B cell (primary cell): ENCODE data around the gene PRKN. TPM values are rescaled to one million over a fixed set of nuclear protein-coding genes. Genes with fewer than 3 reads are reported as not detected.

Experiments used
- ATAC-seq: fragments of 200-7000 bp; cut with Tn5 transposase; one replicate; pipeline ENCODE4 v1.10.0; 2021; ENCODE audit warnings: low read depth, mild to moderate bottlenecking, moderate number of reproducible peaks, moderate library complexity
- CTCF ChIA-PET: fragments of 350-600 bp; sonication (Branson Sonifier 250); formaldehyde crosslinking; loops from one replicate; lab custom pipeline; 2021; ENCODE audit warnings: antibody characterized with exemption, inconsistent platforms; lab: Charles Lee
- POLR2A ChIA-PET: fragments of 350-600 bp; sonication (Branson Sonifier 250); formaldehyde crosslinking; loops from one replicate; lab custom pipeline; 2021; ENCODE audit warnings: antibody characterized with exemption; lab: Charles Lee
- DNase-seq: peaks from one replicate; pipeline ENCODE4 v3.0.0; 2013
- H2AFZ ChIP-seq: 2 replicates; pipeline ENCODE4 v1.6.1; 2012; ENCODE audit warnings: mild to moderate bottlenecking, low read depth, low read length; ENCODE audit not compliant: insufficient read depth, poor library complexity, severe bottlenecking
- H3K27ac ChIP-seq, 2 donors: 1 replicate in 1 of 2; 2 replicates in 1 of 2; pipeline ENCODE4 v1.5.1; 2012 to 2013; ENCODE audit warnings: low read length in 2 of 2, mild to moderate bottlenecking in 2 of 2, moderate library complexity in 1 of 2
- H3K27me3 ChIP-seq, 4 experiments: fragments of 200-600 bp in 1 of 4; sonication (generic) in 1 of 4; replicated peaks in 1 of 4; 1 replicate in 2 of 4; 2 replicates in 2 of 4; pipeline versions ENCODE4 v1.6.1 to v1.7.0; 2013 to 2016; ENCODE audit warnings: low read length in 3 of 4, mild to moderate bottlenecking in 2 of 4, mixed read lengths in 1 of 4, moderate library complexity in 1 of 4; ENCODE audit not compliant: insufficient read depth in 4 of 4, control insufficient read depth in 3 of 4; ENCODE audit errors: control extremely low read depth in 1 of 4
- H3K36me3 ChIP-seq, 2 experiments: replicated peaks in 1 of 2; 1 replicate in 1 of 2; 2 replicates in 1 of 2; pipeline versions ENCODE4 v1.6.1 to v1.7.1; 2013; ENCODE audit warnings: low read length in 1 of 2; ENCODE audit not compliant: insufficient read depth in 2 of 2, control insufficient read depth in 1 of 2; ENCODE audit errors: control extremely low read depth in 1 of 2, extremely low read depth in 1 of 2
- H3K4me1 ChIP-seq, 2 donors: fragments of 200-600 bp in 1 of 2; sonication (generic) in 1 of 2; 1 replicate in 1 of 2; 2 replicates in 1 of 2; pipeline versions ENCODE4 v1.5.1 to v1.6.1; 2013 to 2017; ENCODE audit warnings: low read length in 2 of 2; ENCODE audit not compliant: control insufficient read depth in 2 of 2, insufficient read depth in 2 of 2
- H3K4me2 ChIP-seq: replicated peaks from 2 replicates; pipeline ENCODE3; 2012; ENCODE audit warnings: mild to moderate bottlenecking, low read depth, low read length; ENCODE audit not compliant: poor library complexity, severe bottlenecking
- H3K4me3 ChIP-seq, 5 experiments: fragments of 200-600 bp in 1 of 5; sonication (generic) in 1 of 5; 1 replicate in 3 of 5; 2 replicates in 2 of 5; pipeline versions ENCODE4 v1.5.1 to v1.7.0; 2011 to 2016; ENCODE audit warnings: low read length in 4 of 5, mild to moderate bottlenecking in 4 of 5, low read depth in 2 of 5, control low read depth in 1 of 5, moderate library complexity in 1 of 5; ENCODE audit not compliant: insufficient read depth in 1 of 5; ENCODE audit errors: control extremely low read depth in 1 of 5, extremely low read depth in 1 of 5
- H3K79me2 ChIP-seq: fragments of 200-600 bp; sonication (generic); one replicate; pipeline ENCODE4 v1.6.0; 2016; ENCODE audit warnings: low read length; ENCODE audit not compliant: control insufficient read depth, insufficient read depth
- H3K9ac ChIP-seq: fragments of 200-600 bp; sonication (generic); 2 replicates; pipeline ENCODE4 v1.6.1; 2017; ENCODE audit warnings: mild to moderate bottlenecking, low read length, moderate library complexity
- H3K9me3 ChIP-seq, 3 donors: one replicate each; pipeline versions ENCODE4 v1.6.1 to v1.7.1; 2013; ENCODE audit warnings: low read length in 2 of 3; ENCODE audit not compliant: control insufficient read depth in 2 of 3, insufficient read depth in 1 of 3; ENCODE audit errors: control extremely low read depth in 1 of 3
- H4K20me1 ChIP-seq: 2 replicates; pipeline ENCODE4 v1.6.0; 2012; ENCODE audit warnings: mild to moderate bottlenecking, low read length; ENCODE audit not compliant: insufficient read depth, control insufficient read depth, poor library complexity, severe bottlenecking
- H3K27ac Mint-ChIP-seq: one replicate; pipeline ENCODE4 v1.8.0; 2021; ENCODE audit warnings: mixed read lengths
- H3K27me3 Mint-ChIP-seq: one replicate; pipeline ENCODE4 v1.8.0; 2021; ENCODE audit warnings: mixed read lengths
- H3K4me1 Mint-ChIP-seq: one replicate; pipeline ENCODE4 v1.8.0; 2021; ENCODE audit warnings: mixed read lengths
- H3K4me3 Mint-ChIP-seq: one replicate; pipeline ENCODE4 v1.8.0; 2021; ENCODE audit warnings: mixed read lengths
- H3K9me3 Mint-ChIP-seq: one replicate; pipeline ENCODE4 v1.8.0; 2022; ENCODE audit warnings: mixed read lengths; ENCODE audit not compliant: insufficient read depth
- CTCF ChIP-seq: fragments of 200-600 bp; IDR thresholded peaks from one replicate; pipeline ENCODE4 v1.8.0; 2022; ENCODE audit warnings: antibody characterized with exemption, mild to moderate bottlenecking
- EZH2 ChIP-seq: IDR thresholded peaks from 2 replicates; pipeline ENCODE4 v1.6.1; 2012; ENCODE audit warnings: borderline replicate concordance, low read depth, mild to moderate bottlenecking, moderate library complexity, low read length; ENCODE audit not compliant: insufficient read depth, poor library complexity, severe bottlenecking
- WGBS: methylation state at CpG from one replicate; pipeline ENCODE4 v1.1.5; 2013; ENCODE audit warnings: missing lambda C conversion rate; ENCODE audit not compliant: insufficient coverage; 5-methylcytosine and 5-hydroxymethylcytosine counted together
- intact Hi-C: fragments of 100-400 bp; cut with micrococcal nuclease; formaldehyde crosslinking; loops from one replicate; pipeline ENCODE4 v1.10.0; 2022
- polyA plus RNA-seq: library from polyadenylated mRNA; depleted of rRNA; stranded (reverse); fragments of >200 nt; gene quantifications from 2 replicates; pipeline ENCODE4 v1.2.3, GENCODE V29; 2012
- total RNA-seq, 2 donors: library from RNA; stranded (reverse); fragments of 120-200 nt in 1 of 2; gene quantifications; 1 replicate in 1 of 2; 2 replicates in 1 of 2; pipeline versions ENCODE4 v1.2.3 to v1.2.4, GENCODE V29; 2013 to 2022

Gene PRKN
- total and polyA plus RNA-seq, 2 donors (not counting 1 experiment from before 2014, with no cell fraction given) = 1.6 to 6.2 TPM

DNA sequence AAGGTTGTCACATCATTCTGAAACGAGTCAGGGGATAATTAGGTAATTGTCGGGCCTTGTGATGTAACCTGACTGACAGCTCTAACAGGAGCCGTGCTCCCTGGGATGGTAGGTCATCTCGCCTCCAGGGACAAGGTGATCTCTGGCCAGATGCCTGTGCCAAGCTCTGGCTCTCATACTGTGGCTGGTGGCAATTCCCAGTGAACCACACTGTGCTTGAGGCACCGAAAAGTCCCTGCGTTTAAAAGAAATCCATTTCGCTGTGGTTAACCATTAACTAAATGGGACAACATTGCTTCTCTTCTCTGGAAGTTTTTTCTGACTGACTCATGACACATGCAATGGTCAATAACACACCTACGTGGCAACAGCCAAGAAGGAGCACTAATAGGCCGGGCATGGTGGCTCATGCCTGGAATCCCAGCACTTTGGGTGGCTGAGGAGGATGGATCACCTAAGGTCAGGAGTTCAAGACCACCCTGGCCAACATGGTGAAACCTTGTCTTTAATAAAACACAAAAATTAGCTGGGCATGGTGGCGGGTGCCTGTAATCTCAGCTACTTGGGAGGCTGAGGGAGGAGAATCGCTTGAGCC lies 669.2 kb downstream of the PRKN start:
- Histone ChIP-seq H2AFZ (no peak overlapping the region), H3K4me1 (no peaks in the 10 kb centered on the region), H3K4me3 (no peak overlapping the region), H3K27ac (no peak overlapping the region), H4K20me1 (no peaks in the 10 kb centered on the region), H3K9me3 (peaks cover 0 to 12% (median 0%) of the 10 kb centered on the region in 3 donors), H3K4me2 (no peak overlapping the region), H3K9ac (no peak overlapping the region), H3K79me2 (no peaks in the 10 kb centered on the region), H3K36me3 (no peaks in the 10 kb centered on the region), H3K27me3 (no peaks in the 10 kb centered on the region)
- TF ChIP-seq EZH2 (no peak), CTCF (no peak)
- 93% methylated on average over 8 of the region's 11 CpGs for WGBS
- intact Hi-C loops = no loop called here
- ATAC-seq (no peak), DNase-seq (no peak)
- ChIA-PET CTCF (no interaction called here), POLR2A (no interaction called here)
- no peaks in the 10 kb centered on the region for H3K4me1 Mint-ChIP-seq
- peaks cover 5% of the 10 kb centered on the region for H3K9me3 Mint-ChIP-seq
- H3K27me3 Mint-ChIP-seq = no peaks in the 10 kb centered on the region
- no peak overlapping the region for H3K27ac Mint-ChIP-seq
- H3K4me3 Mint-ChIP-seq = no peak overlapping the region

- no peaks in the 10 kb centered on the region for H3K4me1 Mint-ChIP-seq
- intact Hi-C loops = no loop called here
- H3K4me3 Mint-ChIP-seq = no peak overlapping the region
- DNase-seq = no peak
- Histone ChIP-seq H3K9ac (no peak overlapping the region), H3K4me2 (no peak overlapping the region), H4K20me1 (no peaks in the 10 kb centered on the region), H2AFZ (no peak overlapping the region), H3K4me3 (no peak overlapping the region), H3K36me3 (no peaks in the 10 kb centered on the region), H3K79me2 (no peaks in the 10 kb centered on the region), H3K9me3 (peaks cover 0 to 11% (median 0%) of the 10 kb centered on the region in 3 donors), H3K27me3 (no peaks in the 10 kb centered on the region), H3K4me1 (no peaks in the 10 kb centered on the region), H3K27ac (no peak overlapping the region)
- 71% methylated on average over 5 of the region's 8 CpGs for WGBS
- ATAC-seq = no peak
- H3K27me3 Mint-ChIP-seq = no peaks in the 10 kb centered on the region
- CTCF ChIA-PET = no interaction called here
- POLR2A ChIA-PET = no interaction called here
- no peak overlapping the region for H3K27ac Mint-ChIP-seq
- peaks cover 5% of the 10 kb centered on the region for H3K9me3 Mint-ChIP-seq
- TF ChIP-seq CTCF (no peak), EZH2 (no peak)
These were observed 670.8 kb downstream of the PRKN start for GRCh38 chr6:162056745-162057144.
